ENCODE data around the gene ADAMTSL2.

Gene ADAMTSL2

DNA sequence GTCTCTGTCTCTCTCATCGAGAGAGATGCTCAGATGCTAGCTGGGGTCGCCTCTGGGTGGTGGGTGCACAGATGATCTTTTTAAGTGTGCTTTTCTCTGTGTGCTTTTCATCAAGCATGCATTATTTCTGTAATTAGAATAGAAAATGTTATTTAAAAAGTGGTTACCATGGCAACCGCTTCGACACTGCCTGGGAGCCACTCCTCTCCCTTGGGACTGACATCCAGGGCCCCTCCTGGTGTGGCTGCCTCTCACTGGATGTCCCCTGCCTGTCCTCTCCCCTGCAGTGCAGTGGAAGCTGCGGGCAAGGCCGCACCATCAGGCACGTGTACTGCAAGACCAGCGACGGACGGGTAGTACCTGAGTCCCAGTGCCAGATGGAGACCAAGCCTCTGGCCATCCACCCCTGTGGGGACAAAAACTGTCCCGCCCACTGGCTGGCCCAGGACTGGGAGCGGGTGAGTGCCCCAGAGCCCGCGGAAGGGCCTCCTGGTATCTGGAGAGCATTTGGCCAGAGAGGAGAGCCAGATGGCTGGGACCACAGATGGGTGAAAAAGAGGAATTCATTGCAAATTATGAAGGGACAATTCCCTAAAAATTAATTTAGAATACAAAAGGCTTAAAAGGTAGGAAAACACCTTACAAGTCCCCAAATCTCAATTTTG lies 34.7 kb downstream of the ADAMTSL2 start:
- H3K4me2 ChIP-seq = peak overlapping the region in 6 of 11 experiments; percentile 33 to 84 (median 76); a peak in 9 of 22 replicates
- peaks cover 0 to 57% (median 8%) of the 10 kb centered on the region in 11 experiments; a peak in 15 of 22 replicates for H3K27me3 ChIP-seq
- H3K36me3 ChIP-seq = no peaks in the 10 kb centered on the region
- no peaks in the 10 kb centered on the region for H3K9me3 ChIP-seq (replicated peaks in 1 of 11)
- no peak for TF ChIP-seq Cebpa-rat (IDR thresholded peaks at IDR 0.05)
- H3K4me1 ChIP-seq = peaks cover 5 to 87% (median 57%) of the 10 kb centered on the region in 10 experiments; a peak in 18 of 20 replicates
- no peak overlapping the region for H3K9ac ChIP-seq
- H3K4me3 ChIP-seq = no peak overlapping the region
- H3K27ac ChIP-seq = no peak overlapping the region
- peaks cover 0 to 38% (median 0%) of the 10 kb centered on the region in 11 experiments; a peak in 3 of 22 replicates for H4K20me1 ChIP-seq

DNA sequence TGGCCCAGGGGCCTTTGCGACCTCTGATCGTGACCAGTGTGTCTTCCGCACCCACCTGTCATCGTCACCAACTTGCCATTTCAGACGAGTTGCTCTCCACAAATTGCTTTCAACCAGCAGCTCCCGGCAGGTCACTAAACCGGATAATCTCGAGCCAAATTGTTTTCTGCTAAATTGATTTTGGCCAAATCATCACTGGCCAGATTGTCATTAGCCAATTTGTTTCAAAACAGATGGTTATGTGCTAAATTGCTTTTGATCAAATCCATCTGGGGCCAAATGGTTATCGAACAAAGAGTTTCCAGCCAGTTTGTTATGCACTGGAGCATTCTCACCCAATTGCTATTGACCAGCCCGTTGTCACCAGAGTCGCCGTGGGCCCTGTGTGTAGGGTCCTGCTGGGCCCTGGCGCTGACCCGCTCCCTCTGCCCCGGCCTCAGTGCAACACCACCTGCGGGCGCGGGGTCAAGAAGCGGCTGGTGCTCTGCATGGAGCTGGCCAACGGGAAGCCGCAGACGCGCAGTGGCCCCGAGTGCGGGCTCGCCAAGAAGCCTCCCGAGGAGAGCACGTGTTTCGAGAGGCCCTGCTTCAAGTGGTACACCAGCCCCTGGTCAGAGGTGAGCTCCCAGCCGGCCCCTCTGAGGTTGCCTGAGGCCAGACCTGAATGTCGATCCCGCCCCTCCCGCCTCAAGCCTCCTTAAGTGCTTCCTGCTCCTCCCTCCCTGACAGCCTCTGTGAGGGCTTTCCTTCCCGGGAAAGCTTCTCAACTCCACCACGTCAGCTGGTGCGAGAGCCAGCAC lies 35.6 kb downstream of the ADAMTSL2 start:
- no peak overlapping the region for H3K4me3 ChIP-seq
- H3K4me2 ChIP-seq = peak overlapping the region in 4 of 11 experiments; percentile 33 to 84 (median 54); a peak in 2 of 22 replicates
- peaks cover 0 to 38% (median 0%) of the 10 kb centered on the region in 11 experiments; a peak in 3 of 22 replicates for H4K20me1 ChIP-seq
- H3K27me3 ChIP-seq = peaks cover 0 to 65% (median 8%) of the 10 kb centered on the region in 11 experiments; a peak in 15 of 22 replicates
- H3K9me3 ChIP-seq (replicated peaks in 1 of 11) = no peaks in the 10 kb centered on the region
- TF ChIP-seq Cebpa-rat (IDR thresholded peaks at IDR 0.05) = no peak
- H3K4me1 ChIP-seq = peaks cover 5 to 89% (median 65%) of the 10 kb centered on the region in 10 experiments; a peak in 18 of 20 replicates
- no peaks in the 10 kb centered on the region for H3K36me3 ChIP-seq
- H3K27ac ChIP-seq = peak overlapping the region in 1 of 11 experiments; percentile 65; a peak in 1 of 22 replicates
- no peak overlapping the region for H3K9ac ChIP-seq

DNA sequence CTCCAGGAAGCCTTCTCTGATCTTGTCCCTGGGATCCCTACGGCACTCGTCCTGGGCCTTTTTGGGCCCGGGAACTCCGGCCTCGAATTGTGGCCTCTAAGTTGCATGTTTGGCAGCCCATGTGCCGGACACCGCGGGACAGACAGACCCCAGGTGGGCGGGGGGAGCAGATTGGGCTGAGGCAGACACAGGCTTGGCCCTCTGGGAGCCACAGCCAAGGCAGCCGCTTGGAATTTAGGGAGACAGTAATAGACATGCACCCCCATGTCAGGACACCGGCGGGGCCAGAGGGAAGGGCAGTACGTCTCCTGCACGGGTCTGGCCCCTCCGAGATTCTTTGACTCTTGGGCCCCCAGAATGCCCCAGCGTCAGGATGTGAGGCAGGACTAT lies 36.2 kb downstream of the ADAMTSL2 start:
- peaks cover 0 to 38% (median 0%) of the 10 kb centered on the region in 11 experiments; a peak in 3 of 22 replicates for H4K20me1 ChIP-seq
- no peaks in the 10 kb centered on the region for H3K9me3 ChIP-seq (replicated peaks in 1 of 11)
- H3K4me2 ChIP-seq = peak overlapping the region in 8 of 11 experiments; percentile 50 to 76 (median 67); a peak in 12 of 22 replicates
- H3K27ac ChIP-seq = peak overlapping the region in 3 of 11 experiments; percentile 14 to 65 (median 22); a peak in 2 of 22 replicates
- no peak for TF ChIP-seq Cebpa-rat (IDR thresholded peaks at IDR 0.05)
- H3K27me3 ChIP-seq = peaks cover 0 to 65% (median 8%) of the 10 kb centered on the region in 11 experiments; a peak in 15 of 22 replicates
- no peak overlapping the region for H3K4me3 ChIP-seq
- H3K9ac ChIP-seq = peak overlapping the region in 2 of 11 experiments; percentile 11 to 55; a peak in 2 of 22 replicates
- H3K4me1 ChIP-seq = peaks cover 6 to 89% (median 68%) of the 10 kb centered on the region in 10 experiments; a peak in 19 of 20 replicates
- no peaks in the 10 kb centered on the region for H3K36me3 ChIP-seq

DNA sequence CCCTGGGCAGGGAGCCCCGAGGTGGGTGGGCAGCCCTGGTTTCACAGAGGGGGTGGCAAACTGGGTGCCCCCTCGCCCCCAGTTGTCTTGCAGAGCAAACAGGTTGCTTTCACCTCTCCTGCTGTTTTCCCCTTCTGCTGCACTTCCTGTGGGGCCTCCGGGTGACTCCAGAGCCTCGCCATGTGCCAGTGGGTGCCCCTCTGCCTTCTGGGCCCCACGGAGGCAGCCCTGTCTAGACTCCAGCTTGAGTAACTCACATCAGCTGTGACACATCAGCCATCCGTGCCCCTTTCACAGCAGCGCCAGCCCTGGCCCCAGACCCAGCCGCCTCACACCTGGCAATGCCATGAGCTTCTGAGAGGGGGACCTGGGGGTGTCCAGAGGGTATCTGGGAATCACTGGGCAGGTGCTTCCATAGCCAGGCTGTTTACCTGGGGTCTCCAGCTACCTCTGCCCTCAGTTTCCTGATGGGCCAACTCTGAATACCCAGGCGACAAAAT lies 36.9 kb downstream of the ADAMTSL2 start:
- Histone ChIP-seq H3K4me3 (no peak overlapping the region), H3K9me3 (replicated peaks in 1 of 11) (no peaks in the 10 kb centered on the region), H3K27ac (peak overlapping the region in 3 of 11 experiments; percentile 14 to 65 (median 22); a peak in 3 of 22 replicates), H3K9ac (peak overlapping the region in 4 of 11 experiments; percentile 11 to 55 (median 21); a peak in 3 of 22 replicates), H3K36me3 (no peaks in the 10 kb centered on the region), H3K4me1 (peaks cover 14 to 91% (median 76%) of the 10 kb centered on the region in 10 experiments), H3K27me3 (peaks cover 0 to 65% (median 8%) of the 10 kb centered on the region in 11 experiments; a peak in 15 of 22 replicates), H3K4me2 (peak overlapping the region in 9 of 11 experiments; percentile 3 to 76 (median 65); a peak in 16 of 22 replicates), H4K20me1 (peaks cover 0 to 38% (median 0%) of the 10 kb centered on the region in 11 experiments; a peak in 3 of 22 replicates)
- no peak for TF ChIP-seq Cebpa-rat (IDR thresholded peaks at IDR 0.05)

DNA sequence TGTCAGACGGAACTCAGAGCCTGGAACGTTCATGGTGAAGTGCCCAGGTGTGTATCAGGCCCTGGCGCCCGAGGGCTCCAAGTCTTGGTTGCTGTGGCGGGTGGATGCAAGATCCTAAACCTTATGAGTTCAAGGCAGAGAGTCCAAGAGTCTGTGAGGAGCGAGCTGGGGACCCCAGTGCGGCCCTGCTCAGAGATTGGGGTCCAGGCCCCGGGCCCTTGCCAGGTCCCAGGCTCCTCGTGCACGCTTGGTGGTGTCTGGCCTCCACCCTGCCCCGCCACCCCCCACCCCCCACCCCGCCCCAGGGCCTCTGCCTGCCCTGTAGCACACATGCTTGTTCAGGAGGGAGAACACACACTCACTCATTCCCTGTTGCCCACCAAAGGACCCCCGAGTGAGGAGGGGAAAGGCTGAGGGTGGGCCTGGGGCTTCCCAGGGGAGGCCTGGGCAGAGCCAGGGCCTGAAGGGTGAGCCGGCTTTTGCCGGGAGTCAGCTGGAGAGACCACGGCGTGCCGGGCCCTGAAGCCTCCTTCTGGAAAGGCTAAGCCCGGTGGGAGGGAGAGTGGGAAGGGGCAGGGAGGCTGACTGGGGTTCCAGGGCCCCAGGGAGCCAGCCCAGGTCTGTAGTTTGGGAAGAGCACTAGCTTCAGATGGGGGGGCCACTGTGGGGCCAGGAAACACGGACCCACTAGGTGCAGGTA lies 37.5 kb downstream of the ADAMTSL2 start:
- no peaks in the 10 kb centered on the region for H3K9me3 ChIP-seq (replicated peaks in 1 of 11)
- peaks cover 0 to 65% (median 8%) of the 10 kb centered on the region in 11 experiments; a peak in 15 of 22 replicates for H3K27me3 ChIP-seq
- peak overlapping the region in 2 of 11 experiments; percentile 44 to 65; a peak in 4 of 22 replicates for H3K27ac ChIP-seq
- peak overlapping the region in 4 of 11 experiments; percentile 11 to 55 (median 32); a peak in 3 of 22 replicates for H3K9ac ChIP-seq
- H3K4me3 ChIP-seq = no peak overlapping the region
- peak overlapping the region in 9 of 11 experiments; percentile 9 to 99 (median 95); a peak in 16 of 22 replicates for H3K4me2 ChIP-seq
- peaks cover 19 to 96% (median 82%) of the 10 kb centered on the region in 10 experiments for H3K4me1 ChIP-seq
- peaks cover 0 to 38% (median 0%) of the 10 kb centered on the region in 11 experiments; a peak in 3 of 22 replicates for H4K20me1 ChIP-seq
- no peaks in the 10 kb centered on the region for H3K36me3 ChIP-seq
- TF ChIP-seq Cebpa-rat (IDR thresholded peaks at IDR 0.05) = no peak

DNA sequence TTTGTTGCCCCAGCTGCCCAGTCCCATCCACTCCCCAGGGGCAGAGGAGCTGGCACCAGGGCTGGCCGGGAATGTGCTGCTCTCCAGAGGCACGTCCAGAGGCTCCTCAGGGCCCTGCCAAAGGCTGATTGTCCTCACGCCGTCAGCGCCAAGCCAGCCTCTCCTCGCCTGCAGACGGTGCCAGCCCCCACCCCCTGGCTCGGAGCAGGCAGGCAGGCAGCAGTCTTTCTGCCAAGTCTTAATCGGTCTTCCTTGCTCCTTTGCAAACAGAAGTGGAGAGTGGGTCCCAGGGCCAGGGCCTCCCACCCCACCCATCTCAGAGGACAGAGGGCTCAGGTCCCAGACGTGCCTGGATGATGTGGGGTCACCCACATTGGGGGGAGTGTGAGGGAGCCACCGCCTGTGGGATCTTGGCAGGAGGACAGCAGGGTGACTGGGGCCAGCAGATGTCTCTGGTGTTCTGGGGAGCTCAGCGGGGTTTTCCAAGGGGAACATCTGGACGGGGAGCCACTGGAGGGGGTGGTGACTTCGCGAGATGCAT lies 38.4 kb downstream of the ADAMTSL2 start:
- Histone ChIP-seq H3K36me3 (no peaks in the 10 kb centered on the region), H3K4me3 (no peak overlapping the region), H3K4me1 (peaks cover 27 to 97% (median 82%) of the 10 kb centered on the region in 10 experiments), H4K20me1 (peaks cover 0 to 38% (median 0%) of the 10 kb centered on the region in 11 experiments; a peak in 3 of 22 replicates), H3K27me3 (peaks cover 0 to 64% (median 5%) of the 10 kb centered on the region in 11 experiments; a peak in 15 of 22 replicates), H3K4me2 (peak overlapping the region in 10 of 11 experiments; percentile 7 to 99 (median 94); a peak in 17 of 22 replicates), H3K27ac (peak overlapping the region in 3 of 11 experiments; percentile 10 to 55 (median 44); a peak in 4 of 22 replicates), H3K9ac (peak overlapping the region in 3 of 11 experiments; percentile 26 to 51 (median 34); a peak in 2 of 22 replicates), H3K9me3 (replicated peaks in 1 of 11) (no peaks in the 10 kb centered on the region)
- no peak for TF ChIP-seq Cebpa-rat (IDR thresholded peaks at IDR 0.05)

DNA sequence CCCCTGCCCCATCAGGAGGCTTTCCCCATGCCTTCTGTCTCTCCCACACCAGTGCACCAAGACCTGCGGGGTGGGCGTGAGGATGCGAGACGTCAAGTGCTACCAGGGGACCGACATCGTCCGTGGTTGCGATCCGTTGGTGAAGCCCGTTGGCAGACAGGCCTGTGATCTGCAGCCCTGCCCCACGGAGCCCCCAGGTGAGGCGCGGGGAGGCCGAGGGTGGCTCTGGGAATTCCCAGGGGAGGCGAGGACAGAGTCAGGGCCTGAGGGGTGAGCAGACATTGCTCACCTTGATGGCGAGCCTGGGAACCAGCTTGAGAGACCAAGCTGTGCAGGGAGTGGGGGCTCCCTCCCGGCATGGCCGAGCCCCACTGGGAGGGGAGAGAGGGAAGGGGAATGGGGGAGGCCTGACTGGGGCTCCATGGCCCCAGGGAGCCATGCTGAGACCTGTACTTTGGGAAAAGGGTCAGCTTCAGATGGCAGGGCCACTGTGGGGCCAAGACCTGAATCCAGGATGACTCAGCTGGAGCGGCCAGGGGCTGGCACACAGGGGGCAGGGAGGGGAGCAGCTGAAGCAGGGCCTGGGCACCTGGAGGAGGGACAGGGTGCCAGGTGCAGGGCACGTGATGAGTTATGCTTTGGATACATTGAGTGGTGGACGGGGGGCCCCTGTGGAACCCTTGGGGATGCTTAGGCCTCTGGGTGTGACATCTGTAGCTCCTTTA lies 39.4 kb downstream of the ADAMTSL2 start:
- peaks cover 0 to 64% (median 0%) of the 10 kb centered on the region in 11 experiments; a peak in 12 of 22 replicates for H3K27me3 ChIP-seq
- H4K20me1 ChIP-seq = peaks cover 0 to 34% (median 0%) of the 10 kb centered on the region in 11 experiments; a peak in 4 of 22 replicates
- H3K9me3 ChIP-seq (replicated peaks in 1 of 11) = no peaks in the 10 kb centered on the region
- H3K4me3 ChIP-seq = no peak overlapping the region
- peak overlapping the region in 1 of 11 experiments; percentile 97; a peak in 2 of 22 replicates for H3K27ac ChIP-seq
- TF ChIP-seq Cebpa-rat (IDR thresholded peaks at IDR 0.05) = no peak
- H3K36me3 ChIP-seq = no peaks in the 10 kb centered on the region
- peaks cover 37 to 97% (median 85%) of the 10 kb centered on the region in 10 experiments for H3K4me1 ChIP-seq
- peak overlapping the region in 3 of 11 experiments; percentile 24 to 88 (median 41); a peak in 3 of 22 replicates for H3K9ac ChIP-seq
- peak overlapping the region in 9 of 11 experiments; percentile 46 to 99 (median 95); a peak in 17 of 22 replicates for H3K4me2 ChIP-seq
